ENCODE data around the gene NAP1L4.

DNA sequence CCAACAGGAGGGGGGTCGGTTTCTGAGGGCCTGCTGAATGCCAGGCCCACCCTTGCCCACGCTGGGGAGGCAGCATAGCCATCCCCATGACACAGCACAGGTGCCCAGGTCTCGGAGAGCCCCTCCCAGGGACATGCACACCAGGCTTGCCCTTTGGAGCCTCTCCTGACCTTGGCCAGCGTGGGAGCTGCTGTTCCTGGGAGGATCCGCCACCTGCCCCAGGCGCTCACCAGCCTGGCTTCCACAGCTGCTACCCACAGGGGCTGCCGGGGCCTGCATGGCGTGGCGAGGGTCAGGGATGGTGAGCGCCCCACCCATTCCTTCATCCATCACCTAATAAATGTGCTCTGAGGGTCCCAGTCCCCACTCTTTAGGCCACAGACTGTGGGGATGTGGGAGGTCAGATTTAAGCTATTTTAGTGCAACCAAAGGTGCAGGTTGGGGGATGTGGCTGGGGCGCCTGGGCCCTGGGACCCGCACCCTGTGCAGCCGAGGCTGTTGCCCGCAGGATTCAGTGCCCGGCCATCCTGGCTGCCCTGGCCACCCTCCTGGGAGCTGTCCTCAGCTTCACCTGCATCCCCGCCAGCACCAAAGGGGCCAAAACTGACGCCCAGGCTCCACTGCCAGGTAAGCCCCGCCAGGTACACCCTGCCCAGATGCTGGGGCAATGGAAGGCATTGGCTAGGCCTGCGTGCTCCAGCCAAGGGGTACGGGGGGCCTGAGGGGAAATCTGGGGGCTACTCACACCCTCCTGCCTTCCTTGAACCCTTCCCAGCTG lies 75.8 kb downstream of the NAP1L4 start:
- TF ChIP-seq, protein P1, sequence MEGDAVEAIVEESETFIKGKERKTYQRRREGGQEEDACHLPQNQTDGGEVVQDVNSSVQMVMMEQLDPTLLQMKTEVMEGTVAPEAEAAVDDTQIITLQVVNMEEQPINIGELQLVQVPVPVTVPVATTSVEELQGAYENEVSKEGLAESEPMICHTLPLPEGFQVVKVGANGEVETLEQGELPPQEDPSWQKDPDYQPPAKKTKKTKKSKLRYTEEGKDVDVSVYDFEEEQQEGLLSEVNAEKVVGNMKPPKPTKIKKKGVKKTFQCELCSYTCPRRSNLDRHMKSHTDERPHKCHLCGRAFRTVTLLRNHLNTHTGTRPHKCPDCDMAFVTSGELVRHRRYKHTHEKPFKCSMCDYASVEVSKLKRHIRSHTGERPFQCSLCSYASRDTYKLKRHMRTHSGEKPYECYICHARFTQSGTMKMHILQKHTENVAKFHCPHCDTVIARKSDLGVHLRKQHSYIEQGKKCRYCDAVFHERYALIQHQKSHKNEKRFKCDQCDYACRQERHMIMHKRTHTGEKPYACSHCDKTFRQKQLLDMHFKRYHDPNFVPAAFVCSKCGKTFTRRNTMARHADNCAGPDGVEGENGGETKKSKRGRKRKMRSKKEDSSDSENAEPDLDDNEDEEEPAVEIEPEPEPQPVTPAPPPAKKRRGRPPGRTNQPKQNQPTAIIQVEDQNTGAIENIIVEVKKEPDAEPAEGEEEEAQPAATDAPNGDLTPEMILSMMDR (conservative IDR thresholded peaks at IDR 0.05; ENCODE audit: low read depth, low read length), result no peak
- TF ChIP-seq RAD21 (IDR thresholded peaks at IDR 0.05; ENCODE audit: low read length) (no peak), FOS (IDR thresholded peaks at IDR 0.05; ENCODE audit: low read depth, low read length) (no peak), POLR2A (IDR thresholded peaks at IDR 0.05; ENCODE audit: low read depth, low read length) (no peak), MXI1 (IDR thresholded peaks at IDR 0.05; ENCODE audit: borderline replicate concordance, low read depth, low read length) (no peak), MAZ (IDR thresholded peaks at IDR 0.05; ENCODE audit: borderline replicate concordance, low read depth, low read length) (no peak), MAFK (IDR thresholded peaks at IDR 0.05; ENCODE audit: low read depth, low read length) (no peak), CHD1 (IDR thresholded peaks at IDR 0.05; ENCODE audit: low read depth, low read length) (no peak), RFX5 (IDR thresholded peaks at IDR 0.05; ENCODE audit: low read depth, low read length) (no peak), CEBPB (IDR thresholded peaks at IDR 0.05; ENCODE audit: low read depth, low read length) (no peak), RCOR1 (IDR thresholded peaks at IDR 0.05; ENCODE audit: insufficient replicate concordance, low read length) (no peak), BHLHE40 (IDR thresholded peaks at IDR 0.05; ENCODE audit: low read depth, low read length) (no peak)
- TF ChIP-seq, protein P2, sequence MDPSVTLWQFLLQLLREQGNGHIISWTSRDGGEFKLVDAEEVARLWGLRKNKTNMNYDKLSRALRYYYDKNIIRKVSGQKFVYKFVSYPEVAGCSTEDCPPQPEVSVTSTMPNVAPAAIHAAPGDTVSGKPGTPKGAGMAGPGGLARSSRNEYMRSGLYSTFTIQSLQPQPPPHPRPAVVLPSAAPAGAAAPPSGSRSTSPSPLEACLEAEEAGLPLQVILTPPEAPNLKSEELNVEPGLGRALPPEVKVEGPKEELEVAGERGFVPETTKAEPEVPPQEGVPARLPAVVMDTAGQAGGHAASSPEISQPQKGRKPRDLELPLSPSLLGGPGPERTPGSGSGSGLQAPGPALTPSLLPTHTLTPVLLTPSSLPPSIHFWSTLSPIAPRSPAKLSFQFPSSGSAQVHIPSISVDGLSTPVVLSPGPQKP (IDR thresholded peaks at IDR 0.05; ENCODE audit: borderline replicate concordance, low read depth, low read length), result no peak
- TF ChIP-seq, protein P3, sequence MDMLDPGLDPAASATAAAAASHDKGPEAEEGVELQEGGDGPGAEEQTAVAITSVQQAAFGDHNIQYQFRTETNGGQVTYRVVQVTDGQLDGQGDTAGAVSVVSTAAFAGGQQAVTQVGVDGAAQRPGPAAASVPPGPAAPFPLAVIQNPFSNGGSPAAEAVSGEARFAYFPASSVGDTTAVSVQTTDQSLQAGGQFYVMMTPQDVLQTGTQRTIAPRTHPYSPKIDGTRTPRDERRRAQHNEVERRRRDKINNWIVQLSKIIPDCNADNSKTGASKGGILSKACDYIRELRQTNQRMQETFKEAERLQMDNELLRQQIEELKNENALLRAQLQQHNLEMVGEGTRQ (IDR thresholded peaks at IDR 0.05; ENCODE audit: low read depth, low read length), result no peak

All from IMR-90 (cell line).